Suprapubic skin (tissue), 4 donors: ENCODE results near the gene TGM2.

Experiments
- CTCF ChIP-seq, 2 donors: fragments of 200-600 bp in 1 of 2; fragments of 450-650 bp in 1 of 2; sonication (generic) in 1 of 2; IDR thresholded peaks; one replicate each; pipeline ENCODE4 v1.5.1; 2016 to 2019; ENCODE audit warnings: antibody characterized with exemption in 2 of 2, mild to moderate bottlenecking in 1 of 2, moderate library complexity in 1 of 2
- POLR2A ChIP-seq, 2 donors: fragments of 450-650 bp; IDR thresholded peaks; one replicate each; pipeline ENCODE4 v1.6.1; 2017; ENCODE audit warnings: antibody characterized with exemption in 2 of 2, mild to moderate bottlenecking in 2 of 2, moderate library complexity in 2 of 2
- POLR2AphosphoS5 ChIP-seq, 3 donors: sonication (generic); formaldehyde crosslinking; IDR thresholded peaks; one replicate each; pipeline ENCODE4 v1.6.1; 2017; ENCODE audit warnings: antibody characterized with exemption in 3 of 3

GRCh38 chr20:38146628-38147027, 18.4 kb downstream of the TGM2 start:
- TF ChIP-seq POLR2A (IDR thresholded peaks at IDR 0.05) (no peak), CTCF (IDR thresholded peaks at IDR 0.05) (no peak), POLR2AphosphoS5 (IDR thresholded peaks at IDR 0.05) (no peak)
